ENCODE measurements around the gene TMCC1. TPM values are rescaled to one million over a fixed set of nuclear protein-coding genes. Genes with fewer than 3 reads are reported as not detected.

TMCC1 gene
- total and polyA plus RNA-seq, 7 donors: 10.3 to 35.2 (median 27.6) TPM

- no peaks in the 10 kb centered on the region for H3K27me3 ChIP-seq
- peaks cover 0 to 35% (median 31%) of the 10 kb centered on the region in 4 donors for H3K4me1 ChIP-seq
- H3K36me3 ChIP-seq: no peaks in the 10 kb centered on the region
- WGBS, 2 donors: 79 to 89% methylated on average over 6 of the region's 6 CpGs
- H3K4me3 ChIP-seq: no peak overlapping the region
- H3K27ac ChIP-seq: peak overlapping the region in 3 of 4 donors; percentile 95 to 99 (median 98)
- intact Hi-C loops (cut with DNase I): loop anchor here (10.0 kb wide), 1 partner anchor 376 kb away; no protein-coding TSS in a partner anchor
- no peaks in the 10 kb centered on the region for H3K9me3 ChIP-seq
- TF ChIP-seq EP300 (IDR thresholded peaks at IDR 0.05): no peak
- TF ChIP-seq POLR2AphosphoS5 (IDR thresholded peaks at IDR 0.05): no peak
- no peak for TF ChIP-seq POLR2A (IDR thresholded peaks at IDR 0.05)
- TF ChIP-seq CTCF (IDR thresholded peaks at IDR 0.05): no peak
- no peak for DNase-seq
Observed at GRCh38 chr3:129629011-129629410, 264.5 kb downstream of the TMCC1 start.

- WGBS, 2 donors: 10 to 19% methylated on average over 9 of the region's 9 CpGs
- H3K36me3 ChIP-seq: no peaks in the 10 kb centered on the region
- H3K9me3 ChIP-seq: no peaks in the 10 kb centered on the region
- DNase-seq: no peak
- TF ChIP-seq POLR2AphosphoS5 (IDR thresholded peaks at IDR 0.05) (peak in 1 of 4 donors; percentile 11), POLR2A (IDR thresholded peaks at IDR 0.05) (no peak), CTCF (IDR thresholded peaks at IDR 0.05) (no peak), EP300 (IDR thresholded peaks at IDR 0.05) (no peak)
- H3K27ac ChIP-seq: peak overlapping the region; percentile 95 to 99 (median 96)
- no peaks in the 10 kb centered on the region for H3K27me3 ChIP-seq
- peak overlapping the region in 3 of 4 donors; percentile 61 to 75 (median 63) for H3K4me3 ChIP-seq
- peaks cover 0 to 43% (median 38%) of the 10 kb centered on the region in 4 donors for H3K4me1 ChIP-seq
- intact Hi-C loops (cut with DNase I): loop anchor here (1.0 to 10.0 kb wide), 3 partner anchors 201 to 377 kb away; no protein-coding TSS in a partner anchor
Observed at GRCh38 chr3:129628169-129628522, 265.4 kb downstream of the TMCC1 start.

- intact Hi-C loops (cut with DNase I): loop anchor here (1.0 to 10.0 kb wide), 4 partner anchors 137 to 377 kb away; no protein-coding TSS in a partner anchor
- WGBS, 2 donors: 1% methylated on average over 38 of the region's 38 CpGs
Observed at GRCh38 chr3:129627350-129628168, 266.0 kb downstream of the TMCC1 start.

GRCh38 chr3:129626744-129627349 is 266.7 kb downstream of the TMCC1 start:
- 1% methylated on average over 49 of the region's 49 CpGs for WGBS, 2 donors
- DNase-seq: peak; percentile 96

More at GRCh38 chr3:129627350-129628168, 266.0 kb downstream of the TMCC1 start:
- H3K27me3 ChIP-seq: no peaks in the 10 kb centered on the region
- no peaks in the 10 kb centered on the region for H3K36me3 ChIP-seq
- peak; percentile 87 for DNase-seq
- TF ChIP-seq POLR2A (IDR thresholded peaks at IDR 0.05): no peak
- TF ChIP-seq CTCF (IDR thresholded peaks at IDR 0.05): peak; percentile 54 to 86 (median 72)
- TF ChIP-seq POLR2AphosphoS5 (IDR thresholded peaks at IDR 0.05): peak in 1 of 4 donors; percentile 3
- TF ChIP-seq EP300 (IDR thresholded peaks at IDR 0.05): no peak
- peak overlapping the region; percentile 95 to 99 (median 96) for H3K27ac ChIP-seq
- H3K4me1 ChIP-seq: peaks cover 0 to 46% (median 43%) of the 10 kb centered on the region in 4 donors
- H3K4me3 ChIP-seq: peak overlapping the region; percentile 58 to 75 (median 62)
- no peaks in the 10 kb centered on the region for H3K9me3 ChIP-seq

More at GRCh38 chr3:129626744-129627349, 266.7 kb downstream of the TMCC1 start:
- Histone ChIP-seq H3K4me3 (peak overlapping the region; percentile 58 to 75 (median 62)), H3K27me3 (no peaks in the 10 kb centered on the region), H3K9me3 (no peaks in the 10 kb centered on the region), H3K27ac (peak overlapping the region; percentile 95 to 99 (median 96)), H3K4me1 (peaks cover 0 to 50% (median 43%) of the 10 kb centered on the region in 4 donors), H3K36me3 (no peaks in the 10 kb centered on the region)
- intact Hi-C loops (cut with DNase I): loop anchor here (2.0 to 10.0 kb wide), 2 partner anchors 136 to 378 kb away; no protein-coding TSS in a partner anchor
- peak; percentile 74 to 93 (median 84) for TF ChIP-seq POLR2AphosphoS5 (IDR thresholded peaks at IDR 0.05)
- no peak for TF ChIP-seq CTCF (IDR thresholded peaks at IDR 0.05)
- no peak for TF ChIP-seq EP300 (IDR thresholded peaks at IDR 0.05)
- peak; percentile 56 to 82 for TF ChIP-seq POLR2A (IDR thresholded peaks at IDR 0.05)
